Neural cell (in vitro differentiated cells): Measurements from ENCODE around the gene NOTCH2.

Experiments
- CTCF ChIP-seq: fragments of 450-650 bp; IDR thresholded peaks from 2 replicates; pipeline ENCODE4 v1.5.1; 2014; ENCODE audit warnings: antibody characterized with exemption, mild to moderate bottlenecking, moderate library complexity; ENCODE audit not compliant: poor library complexity, severe bottlenecking
- EP300 ChIP-seq: fragments of 450-650 bp; conservative IDR thresholded peaks from 2 replicates; pipeline ENCODE4 v1.6.1; 2014; ENCODE audit warnings: antibody characterized with exemption, mild to moderate bottlenecking, moderate library complexity; ENCODE audit not compliant: poor library complexity, severe bottlenecking
- MXI1 ChIP-seq: fragments of 450-650 bp; conservative IDR thresholded peaks from 2 replicates; pipeline ENCODE4 v1.6.1; 2014; ENCODE audit warnings: antibody characterized with exemption, mild to moderate bottlenecking; ENCODE audit not compliant: poor library complexity, severe bottlenecking
- TAF1 ChIP-seq: IDR thresholded peaks from 2 replicates; pipeline ENCODE4 v1.6.1; 2012; ENCODE audit warnings: low read depth

DNA sequence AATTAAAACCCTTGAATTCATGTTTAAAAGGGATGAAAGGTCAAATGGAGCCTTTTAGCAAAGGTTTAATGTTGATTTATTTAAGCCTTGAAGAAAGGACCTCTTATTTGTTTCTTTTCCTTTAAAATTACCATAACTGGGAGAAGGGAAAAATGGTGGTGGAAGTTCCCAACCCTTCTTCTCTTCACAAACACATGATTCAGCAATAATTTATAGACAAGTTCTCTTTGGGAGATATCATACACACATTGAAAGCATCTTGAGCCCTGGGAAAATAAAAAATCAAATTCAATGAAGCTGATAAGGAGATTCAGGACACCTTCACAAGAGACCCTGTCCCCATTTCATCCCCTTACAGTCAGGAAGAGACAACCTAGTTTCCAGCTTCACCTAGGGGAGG is 182.0 kb downstream of the NOTCH2 start:
- TF ChIP-seq CTCF = no peak
- no peak for TF ChIP-seq TAF1
- no peak for TF ChIP-seq MXI1
- no peak for TF ChIP-seq EP300
